HCT116 (cell line): ENCODE data around the gene PIGBOS1.

ENCODE experiments used
- CTCF ChIP-seq, 3 experiments: fragments of 200-600 bp in 1 of 3; sonication (generic) in 1 of 3; IDR thresholded peaks in 2 of 3; conservative IDR thresholded peaks in 1 of 3; 2 replicates each; pipeline ENCODE4 v1.5.1; 2012 to 2017; ENCODE audit warnings: low read depth in 2 of 3, low read length in 2 of 3, antibody characterized with exemption in 1 of 3, borderline replicate concordance in 1 of 3, control low read depth in 1 of 3, mild to moderate bottlenecking in 1 of 3, mixed read lengths in 1 of 3, mixed run types in 1 of 3, moderate library complexity in 1 of 3; ENCODE audit not compliant: insufficient read depth in 1 of 3
- EZH2 ChIP-seq: fragments of 200-600 bp; sonication (generic); IDR thresholded peaks from 2 replicates; pipeline ENCODE4 v1.6.1; 2017; ENCODE audit warnings: antibody characterized with exemption, mixed run types
- EZH2phosphoT487 ChIP-seq: fragments of 200-600 bp; IDR thresholded peaks from 2 replicates; pipeline ENCODE4 v1.6.1; 2018; ENCODE audit warnings: antibody characterized with exemption, borderline replicate concordance
- MAX ChIP-seq: IDR thresholded peaks from 2 replicates; pipeline ENCODE4 v1.6.1; 2012
- POLR2A ChIP-seq: IDR thresholded peaks from 2 replicates; pipeline ENCODE4 v1.7.0; 2011; ENCODE audit warnings: borderline replicate concordance; ENCODE audit not compliant: insufficient read depth, insufficient read length; ENCODE audit errors: extremely low read depth
- POLR2AphosphoS5 ChIP-seq: IDR thresholded peaks from 2 replicates; pipeline ENCODE4 v1.6.1; 2011; ENCODE audit warnings: mild to moderate bottlenecking, low read depth, low read length, moderate library complexity
- REST ChIP-seq: IDR thresholded peaks from 2 replicates; pipeline ENCODE4 v1.6.1; 2012; ENCODE audit warnings: low read depth
- SIN3A ChIP-seq: IDR thresholded peaks from 2 replicates; pipeline ENCODE4 v1.6.1; 2012; ENCODE audit warnings: low read depth
- SP1 ChIP-seq: IDR thresholded peaks from 2 replicates; pipeline ENCODE4 v1.6.1; 2012; ENCODE audit warnings: low read depth
- ZBTB33 ChIP-seq: IDR thresholded peaks from 2 replicates; pipeline ENCODE4 v1.6.1; 2011; ENCODE audit warnings: mild to moderate bottlenecking, low read length, moderate library complexity; ENCODE audit not compliant: insufficient replicate concordance; ENCODE audit errors: extremely low read depth

- TF ChIP-seq SIN3A (no peak), SP1 (no peak), POLR2AphosphoS5 (no peak), CTCF (IDR thresholded peaks at IDR 0.05 in 2 of 3, conservative IDR thresholded peaks at IDR 0.05 in 1 of 3; ENCODE audit: borderline replicate concordance in 1 of 3, insufficient read depth in 1 of 3, low read depth in 2 of 3, low read length in 2 of 3) (no peak), EZH2 (no peak), POLR2A (no peak), REST (no peak), MAX (no peak), EZH2phosphoT487 (no peak), ZBTB33 (no peak)
Observed at GRCh38 chr15:55349282-55349681, 30.4 kb upstream of the PIGBOS1 start.
